IMR-90 (cell line): ENCODE results near the gene PLCXD1.

Experiments used
- BHLHE40 ChIP-seq: fragments of 150-350 bp; IDR thresholded peaks from 2 replicates; pipeline ENCODE4 v1.6.1; 2016; ENCODE audit warnings: mild to moderate bottlenecking, low read depth, low read length
- CHD1 ChIP-seq: IDR thresholded peaks from 2 replicates; pipeline ENCODE4 v1.6.1; 2012; ENCODE audit warnings: low read depth, low read length, improper control_type of control experiment
- FOS ChIP-seq: fragments of 150-350 bp; IDR thresholded peaks from 2 replicates; pipeline ENCODE4 v1.6.1; 2016; ENCODE audit warnings: low read depth, low read length
- MAZ ChIP-seq: IDR thresholded peaks from 2 replicates; pipeline ENCODE4 v1.6.1; 2012; ENCODE audit warnings: low read depth, mild to moderate bottlenecking, low read length, improper control_type of control experiment, moderate library complexity, borderline replicate concordance
- MXI1 ChIP-seq: IDR thresholded peaks from 2 replicates; pipeline ENCODE4 v1.6.1; 2012; ENCODE audit warnings: low read depth, mild to moderate bottlenecking, low read length, moderate library complexity, borderline replicate concordance
- POLR2A ChIP-seq: IDR thresholded peaks from 2 replicates; pipeline ENCODE4 v1.6.1; 2012; ENCODE audit warnings: mild to moderate bottlenecking, low read depth, low read length
- RFX5 ChIP-seq: IDR thresholded peaks from 2 replicates; pipeline ENCODE4 v1.8.0; 2012; ENCODE audit warnings: low read depth, mild to moderate bottlenecking, low read length, moderate library complexity
- TF ChIP-seq, protein P1 (sequence below): conservative IDR thresholded peaks from 2 replicates; pipeline ENCODE4 v1.5.1; 2012; ENCODE audit warnings: mild to moderate bottlenecking, low read depth, low read length, improper control_type of control experiment

DNA sequence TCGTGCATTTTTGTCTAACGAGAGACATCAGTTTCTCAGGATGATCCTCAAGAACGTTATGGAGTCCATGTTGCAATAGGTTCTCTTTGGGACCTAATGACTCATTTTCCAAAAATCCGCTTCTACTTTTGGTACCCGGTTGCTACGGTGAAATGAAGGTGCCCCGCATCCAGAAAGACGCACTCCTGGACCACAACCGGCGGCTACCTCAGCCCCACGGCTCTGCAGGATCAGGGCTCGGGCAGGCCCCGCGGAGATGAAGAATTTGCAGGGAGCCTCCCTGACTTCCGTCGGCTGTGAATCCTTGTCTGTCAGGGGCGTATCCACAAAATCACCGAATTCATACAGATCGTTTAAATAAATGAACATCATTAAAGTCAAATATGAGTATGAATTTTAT is 21.8 kb downstream of the PLCXD1 start:
- no peak for TF ChIP-seq RFX5
- no peak for TF ChIP-seq CHD1
- no peak for TF ChIP-seq POLR2A
- TF ChIP-seq, protein P1, sequence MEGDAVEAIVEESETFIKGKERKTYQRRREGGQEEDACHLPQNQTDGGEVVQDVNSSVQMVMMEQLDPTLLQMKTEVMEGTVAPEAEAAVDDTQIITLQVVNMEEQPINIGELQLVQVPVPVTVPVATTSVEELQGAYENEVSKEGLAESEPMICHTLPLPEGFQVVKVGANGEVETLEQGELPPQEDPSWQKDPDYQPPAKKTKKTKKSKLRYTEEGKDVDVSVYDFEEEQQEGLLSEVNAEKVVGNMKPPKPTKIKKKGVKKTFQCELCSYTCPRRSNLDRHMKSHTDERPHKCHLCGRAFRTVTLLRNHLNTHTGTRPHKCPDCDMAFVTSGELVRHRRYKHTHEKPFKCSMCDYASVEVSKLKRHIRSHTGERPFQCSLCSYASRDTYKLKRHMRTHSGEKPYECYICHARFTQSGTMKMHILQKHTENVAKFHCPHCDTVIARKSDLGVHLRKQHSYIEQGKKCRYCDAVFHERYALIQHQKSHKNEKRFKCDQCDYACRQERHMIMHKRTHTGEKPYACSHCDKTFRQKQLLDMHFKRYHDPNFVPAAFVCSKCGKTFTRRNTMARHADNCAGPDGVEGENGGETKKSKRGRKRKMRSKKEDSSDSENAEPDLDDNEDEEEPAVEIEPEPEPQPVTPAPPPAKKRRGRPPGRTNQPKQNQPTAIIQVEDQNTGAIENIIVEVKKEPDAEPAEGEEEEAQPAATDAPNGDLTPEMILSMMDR, result no peak
- TF ChIP-seq BHLHE40, result no peak
- TF ChIP-seq MXI1, result no peak
- TF ChIP-seq MAZ, result no peak
- TF ChIP-seq FOS, result no peak
